ENCODE measurements around the gene HES4.

HES4 gene

DNA sequence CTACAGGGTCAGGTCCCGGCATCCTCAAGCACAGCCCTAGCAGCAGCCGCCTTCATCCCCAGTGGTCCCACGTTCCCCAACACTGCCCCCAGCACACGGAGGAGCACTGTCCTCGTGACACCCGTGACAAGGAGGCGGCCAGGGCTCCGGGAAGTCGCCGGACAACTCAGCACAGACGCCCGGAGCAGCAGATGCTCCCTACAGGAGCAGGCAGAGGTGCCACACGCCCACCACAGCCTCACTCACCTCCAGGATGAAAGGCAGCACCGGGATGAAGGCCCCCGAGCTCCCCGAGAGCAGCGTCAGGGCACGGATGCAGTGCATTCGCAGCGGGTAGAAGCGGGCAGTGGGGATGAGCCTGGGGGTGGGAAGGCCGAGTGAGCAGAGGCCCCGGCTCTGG is 49.0 kb downstream of the HES4 start:
- no peak for DNase-seq (ENCODE audit: low read depth in 2 of 2)
- H3K4me3 ChIP-seq (replicated peaks in 1 of 2; ENCODE audit: low read depth in 2 of 2, low read length in 2 of 2) = no peak overlapping the region

DNA sequence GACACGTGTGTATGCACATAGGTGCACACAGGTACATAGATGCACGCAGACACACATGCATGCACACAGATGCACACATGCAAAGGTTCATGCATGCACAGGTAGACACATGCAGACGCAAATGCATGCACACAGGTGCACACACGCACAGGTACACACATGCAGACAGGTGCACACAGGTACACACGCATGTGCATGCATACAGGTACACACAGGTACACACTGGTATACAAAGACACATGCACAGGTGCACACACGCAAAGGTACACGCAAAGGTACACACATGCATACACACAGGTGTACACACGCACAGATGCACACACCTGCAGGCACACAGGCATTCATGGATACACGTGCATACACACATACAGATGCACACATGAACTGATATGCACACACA is 49.6 kb downstream of the HES4 start:
- TF ChIP-seq, protein P1, sequence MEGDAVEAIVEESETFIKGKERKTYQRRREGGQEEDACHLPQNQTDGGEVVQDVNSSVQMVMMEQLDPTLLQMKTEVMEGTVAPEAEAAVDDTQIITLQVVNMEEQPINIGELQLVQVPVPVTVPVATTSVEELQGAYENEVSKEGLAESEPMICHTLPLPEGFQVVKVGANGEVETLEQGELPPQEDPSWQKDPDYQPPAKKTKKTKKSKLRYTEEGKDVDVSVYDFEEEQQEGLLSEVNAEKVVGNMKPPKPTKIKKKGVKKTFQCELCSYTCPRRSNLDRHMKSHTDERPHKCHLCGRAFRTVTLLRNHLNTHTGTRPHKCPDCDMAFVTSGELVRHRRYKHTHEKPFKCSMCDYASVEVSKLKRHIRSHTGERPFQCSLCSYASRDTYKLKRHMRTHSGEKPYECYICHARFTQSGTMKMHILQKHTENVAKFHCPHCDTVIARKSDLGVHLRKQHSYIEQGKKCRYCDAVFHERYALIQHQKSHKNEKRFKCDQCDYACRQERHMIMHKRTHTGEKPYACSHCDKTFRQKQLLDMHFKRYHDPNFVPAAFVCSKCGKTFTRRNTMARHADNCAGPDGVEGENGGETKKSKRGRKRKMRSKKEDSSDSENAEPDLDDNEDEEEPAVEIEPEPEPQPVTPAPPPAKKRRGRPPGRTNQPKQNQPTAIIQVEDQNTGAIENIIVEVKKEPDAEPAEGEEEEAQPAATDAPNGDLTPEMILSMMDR (IDR thresholded peaks at IDR 0.05; ENCODE audit: low read depth, low read length) = no peak
- no peak overlapping the region for H3K4me3 ChIP-seq (replicated peaks in 1 of 2; ENCODE audit: low read depth in 2 of 2, low read length in 2 of 2)
- no peak for DNase-seq (ENCODE audit: low read depth in 2 of 2)

More for the DNA sequence above, 49.0 kb downstream of the HES4 start:
- TF ChIP-seq, protein P1 (IDR thresholded peaks at IDR 0.05; ENCODE audit: low read depth, low read length) = no peak
